Stomach (tissue), 4 donors: Measurements from ENCODE around the gene NTNG1.

ENCODE experiments used
- EP300 ChIP-seq: sonication (generic); formaldehyde crosslinking; IDR thresholded peaks from one replicate; pipeline ENCODE4 v1.6.1; 2017; ENCODE audit warnings: antibody characterized with exemption
- POLR2AphosphoS5 ChIP-seq, 3 donors: sonication (generic); formaldehyde crosslinking; IDR thresholded peaks; one replicate each; pipeline ENCODE4 v1.6.1; 2016; ENCODE audit warnings: antibody characterized with exemption in 3 of 3
- TF ChIP-seq, protein P1 (sequence below), 7 experiments: fragments of 450-650 bp in 4 of 7; fragments of 200-600 bp in 3 of 7; sonication (generic) in 3 of 7; IDR thresholded peaks; one replicate each; pipeline ENCODE4 v1.5.1; 2016 to 2019; ENCODE audit warnings: antibody characterized with exemption in 7 of 7, control low read depth in 2 of 7, mild to moderate bottlenecking in 1 of 7

DNA sequence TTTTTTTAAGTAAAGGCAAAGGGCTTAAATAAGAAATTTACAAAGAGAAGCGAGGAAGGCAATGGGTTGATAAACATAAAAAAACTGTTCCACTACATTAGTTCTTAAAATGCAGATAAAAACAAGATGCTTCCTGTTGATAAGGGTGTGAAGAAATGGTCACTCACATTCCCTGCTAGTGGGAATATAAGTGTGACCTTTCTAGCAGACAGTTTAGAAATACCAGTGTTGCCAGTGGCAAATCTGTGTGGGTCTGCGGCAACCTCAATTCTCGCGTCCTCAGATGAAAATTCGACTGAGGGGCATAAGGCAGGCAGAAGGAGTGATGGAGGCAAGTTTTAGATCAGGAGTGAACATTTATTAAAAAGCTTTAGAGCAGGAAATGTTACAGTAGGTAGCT is 151.1 kb downstream of the NTNG1 start:
- TF ChIP-seq, protein P1, sequence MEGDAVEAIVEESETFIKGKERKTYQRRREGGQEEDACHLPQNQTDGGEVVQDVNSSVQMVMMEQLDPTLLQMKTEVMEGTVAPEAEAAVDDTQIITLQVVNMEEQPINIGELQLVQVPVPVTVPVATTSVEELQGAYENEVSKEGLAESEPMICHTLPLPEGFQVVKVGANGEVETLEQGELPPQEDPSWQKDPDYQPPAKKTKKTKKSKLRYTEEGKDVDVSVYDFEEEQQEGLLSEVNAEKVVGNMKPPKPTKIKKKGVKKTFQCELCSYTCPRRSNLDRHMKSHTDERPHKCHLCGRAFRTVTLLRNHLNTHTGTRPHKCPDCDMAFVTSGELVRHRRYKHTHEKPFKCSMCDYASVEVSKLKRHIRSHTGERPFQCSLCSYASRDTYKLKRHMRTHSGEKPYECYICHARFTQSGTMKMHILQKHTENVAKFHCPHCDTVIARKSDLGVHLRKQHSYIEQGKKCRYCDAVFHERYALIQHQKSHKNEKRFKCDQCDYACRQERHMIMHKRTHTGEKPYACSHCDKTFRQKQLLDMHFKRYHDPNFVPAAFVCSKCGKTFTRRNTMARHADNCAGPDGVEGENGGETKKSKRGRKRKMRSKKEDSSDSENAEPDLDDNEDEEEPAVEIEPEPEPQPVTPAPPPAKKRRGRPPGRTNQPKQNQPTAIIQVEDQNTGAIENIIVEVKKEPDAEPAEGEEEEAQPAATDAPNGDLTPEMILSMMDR (IDR thresholded peaks at IDR 0.05) = no peak
- no peak for TF ChIP-seq EP300
- no peak for TF ChIP-seq POLR2AphosphoS5 (IDR thresholded peaks at IDR 0.05)
